ENCODE measurements around the gene CAGE1.

CAGE1 gene

GRCh38 chr6:7389451-7390225 is at the start of gene CAGE1, which contains the start of gene RIOK1:
Gene CAGE1, minus strand, starts transcription at chr6:7389742. Its CDS starts 2,569 bp downstream, at chr6:7387173.
Gene RIOK1, plus strand, starts transcription at chr6:7389808. Its CDS starts 195 bp downstream, at chr6:7390003.
- DNase-seq (ENCODE audit: low read depth, low spot score), result peak; percentile 87

GRCh38 chr6:7439228-7439627 is 49.7 kb upstream of the CAGE1 start:
- no peak for DNase-seq (ENCODE audit: low read depth, low spot score)

GRCh38 chr6:7438011-7438410 is 48.5 kb upstream of the CAGE1 start:
- no peak for DNase-seq (ENCODE audit: low read depth, low spot score)

- no peak for DNase-seq (ENCODE audit: low read depth, low spot score)
Observed at GRCh38 chr6:7434672-7435071, 45.1 kb upstream of the CAGE1 start.

GRCh38 chr6:7433121-7433617 is 43.6 kb upstream of the CAGE1 start:
- DNase-seq (ENCODE audit: low read depth, low spot score), result no peak

GRCh38 chr6:7432391-7433120 is 43.0 kb upstream of the CAGE1 start:
- DNase-seq (ENCODE audit: low read depth, low spot score), result no peak

- no peak for DNase-seq (ENCODE audit: low read depth, low spot score)
Observed at GRCh38 chr6:7431674-7432390, 42.3 kb upstream of the CAGE1 start.

- DNase-seq (ENCODE audit: low read depth, low spot score), result no peak
Observed at GRCh38 chr6:7431313-7431673, 41.8 kb upstream of the CAGE1 start.

- DNase-seq (ENCODE audit: low read depth, low spot score), result no peak
Observed at GRCh38 chr6:7426447-7427169, 37.1 kb upstream of the CAGE1 start.

- DNase-seq (ENCODE audit: low read depth, low spot score), result no peak
Observed at GRCh38 chr6:7425808-7426190, 36.3 kb upstream of the CAGE1 start.

GRCh38 chr6:7424967-7425807 is 35.6 kb upstream of the CAGE1 start:
- DNase-seq (ENCODE audit: low read depth, low spot score), result no peak

GRCh38 chr6:7424058-7424457 is 34.5 kb upstream of the CAGE1 start:
- DNase-seq (ENCODE audit: low read depth, low spot score), result no peak

GRCh38 chr6:7421066-7421465 is 31.5 kb upstream of the CAGE1 start:
- DNase-seq (ENCODE audit: low read depth, low spot score), result no peak

- DNase-seq (ENCODE audit: low read depth, low spot score), result no peak
Observed at GRCh38 chr6:7419065-7419464, 29.5 kb upstream of the CAGE1 start.

- DNase-seq (ENCODE audit: low read depth, low spot score), result no peak
Observed at GRCh38 chr6:7418238-7418905, 28.8 kb upstream of the CAGE1 start.

- DNase-seq (ENCODE audit: low read depth, low spot score), result no peak
Observed at GRCh38 chr6:7417684-7418083, 28.1 kb upstream of the CAGE1 start.

GRCh38 chr6:7414811-7415210 is 25.3 kb upstream of the CAGE1 start:
- DNase-seq (ENCODE audit: low read depth, low spot score), result no peak

- DNase-seq (ENCODE audit: low read depth, low spot score), result no peak
Observed at GRCh38 chr6:7413151-7413823, 23.7 kb upstream of the CAGE1 start.

GRCh38 chr6:7411328-7411727 is 21.8 kb upstream of the CAGE1 start:
- DNase-seq (ENCODE audit: low read depth, low spot score), result no peak

- no peak for DNase-seq (ENCODE audit: low read depth, low spot score)
Observed at GRCh38 chr6:7410851-7411250, 21.3 kb upstream of the CAGE1 start.
